GM23248 (cell line): ENCODE measurements around the gene TBL1X. TPM values are rescaled to one million over a fixed set of nuclear protein-coding genes. Genes with fewer than 3 reads are reported as not detected.
"Not testable (repeated sequence)": the region's sequence is repeated elsewhere in the genome, so short reads cannot be mapped to it uniquely, and the experiment has no call there.

Experiments
- DNase-seq: peaks from one replicate; pipeline ENCODE4 v3.0.0-alpha.2; 2015
- H2AFZ ChIP-seq: fragments of 200-600 bp; sonication (generic); 2 replicates; pipeline ENCODE4 v1.6.1; 2016; ENCODE audit warnings: antibody characterized with exemption
- H3F3A ChIP-seq: fragments of 200-600 bp; sonication (generic); 2 replicates; pipeline ENCODE4 v1.6.1; 2016; ENCODE audit warnings: mild to moderate bottlenecking, antibody characterized with exemption, mixed run types; ENCODE audit not compliant: insufficient read depth
- H3K27ac ChIP-seq: fragments of 200-600 bp; sonication (generic); 2 replicates; pipeline ENCODE4 v1.5.1; 2016; ENCODE audit warnings: mild to moderate bottlenecking
- H3K27me3 ChIP-seq: fragments of 200-600 bp; sonication (generic); replicated peaks from 2 replicates; pipeline ENCODE4 v1.6.1; 2016; ENCODE audit warnings: mild to moderate bottlenecking; ENCODE audit not compliant: insufficient read depth
- H3K36me3 ChIP-seq: fragments of 200-600 bp; sonication (generic); 2 replicates; pipeline ENCODE4 v1.6.1; 2016; ENCODE audit warnings: low read depth, mild to moderate bottlenecking
- H3K4me1 ChIP-seq: fragments of 200-600 bp; sonication (generic); 2 replicates; pipeline ENCODE4 v1.6.1; 2016; ENCODE audit warnings: mild to moderate bottlenecking; ENCODE audit not compliant: insufficient read depth
- H3K4me2 ChIP-seq: fragments of 200-600 bp; sonication (generic); one replicate; pipeline ENCODE4 v1.6.1; 2016; ENCODE audit warnings: mild to moderate bottlenecking; ENCODE audit not compliant: unreplicated experiment
- H3K4me3 ChIP-seq: fragments of 200-600 bp; sonication (generic); 2 replicates; pipeline ENCODE4 v1.5.1; 2016; ENCODE audit warnings: mild to moderate bottlenecking
- H3K79me2 ChIP-seq: fragments of 200-600 bp; sonication (generic); 2 replicates; pipeline ENCODE4 v1.6.1; 2016; ENCODE audit warnings: mild to moderate bottlenecking; ENCODE audit not compliant: insufficient read depth
- H3K9ac ChIP-seq: fragments of 200-600 bp; sonication (generic); 2 replicates; pipeline ENCODE4 v1.6.1; 2016; ENCODE audit warnings: mild to moderate bottlenecking
- H3K9me2 ChIP-seq: fragments of 200-600 bp; sonication (generic); 2 replicates; pipeline ENCODE4 v1.6.1; 2016; ENCODE audit warnings: mixed run types, mild to moderate bottlenecking, moderate library complexity; ENCODE audit not compliant: insufficient read depth
- H3K9me3 ChIP-seq: fragments of 200-600 bp; sonication (generic); one replicate; pipeline ENCODE4 v1.6.1; 2017; ENCODE audit warnings: low read depth
- H4K20me1 ChIP-seq: fragments of 200-600 bp; sonication (generic); 2 replicates; pipeline ENCODE4 v1.6.0; 2016; ENCODE audit not compliant: insufficient read depth
- EZH2 ChIP-seq: fragments of 200-600 bp; sonication (generic); IDR thresholded peaks from 2 replicates; pipeline ENCODE4 v1.6.1; 2018; ENCODE audit warnings: antibody characterized with exemption, mild to moderate bottlenecking; ENCODE audit not compliant: insufficient read depth, poor library complexity, severe bottlenecking
- EZH2phosphoT487 ChIP-seq: fragments of 200-600 bp; sonication (generic); IDR thresholded peaks from 2 replicates; pipeline ENCODE4 v1.6.1; 2018; ENCODE audit warnings: antibody characterized with exemption, moderate library complexity, mild to moderate bottlenecking, low read depth; ENCODE audit not compliant: insufficient read depth
- WGBS, 2 experiments: methylation state at CpG; one replicate each; pipeline ENCODE4 v1.1.6; 2015 to 2017; ENCODE audit warnings: low lambda C conversion rate in 2 of 2, low coverage in 1 of 2; ENCODE audit errors: missing lambda C conversion rate in 2 of 2; 5-methylcytosine and 5-hydroxymethylcytosine counted together
- in situ Hi-C: fragments of 300-500 bp; cut with MboI; formaldehyde crosslinking; loops from 2 replicates; pipeline ENCODE4 v1.15.0; 2020
- polyA plus RNA-seq: library from polyadenylated mRNA; unstranded; fragments of >200 nt; fragmentation: Nextera tagmentation; extraction: Ambion mirVana; gene quantifications from 2 replicates; pipeline ENCODE4 v1.2.1, GENCODE V29; 2016
- total RNA-seq: library from RNA; depleted of rRNA; stranded (reverse); fragments of >200 nt; shearing (Covaris generic); gene quantifications from 2 replicates; pipeline ENCODE4 v1.2.3, GENCODE V29; 2014

TBL1X gene
- total and polyA plus RNA-seq, 2 experiments from 2014 or later: 8.2 to 26.8 TPM

GRCh38 chrX:9473708-9474107 lies 8.8 kb downstream of the TBL1X start:
- Histone ChIP-seq H3K4me3 (no peak overlapping the region), H3K36me3 (no peaks in the 10 kb centered on the region), H3K4me2 (no peak overlapping the region), H3K9ac (no peak overlapping the region), H4K20me1 (no peaks in the 10 kb centered on the region), H3K27ac (no peak overlapping the region), H3F3A (no peaks in the 10 kb centered on the region), H3K9me3 (no peaks in the 10 kb centered on the region), H3K4me1 (no peaks in the 10 kb centered on the region), H3K9me2 (no peaks in the 10 kb centered on the region), H3K79me2 (peaks cover 96% of the 10 kb centered on the region), H2AFZ (no peak overlapping the region), H3K27me3 (no peaks in the 10 kb centered on the region)
- 98 to 100% methylated on average over 2 of the region's 2 CpGs for WGBS, 2 experiments
- TF ChIP-seq EZH2: no peak
- no peak for TF ChIP-seq EZH2phosphoT487
- in situ Hi-C loops: loop anchor here (25.0 kb wide), 1 partner anchor 511 kb away; no protein-coding TSS in a partner anchor
- DNase-seq: no peak

- H3K27me3 ChIP-seq, H4K20me1 ChIP-seq, H3K9me2 ChIP-seq, DNase-seq, H3K9me3 ChIP-seq, H2AFZ ChIP-seq, H3K27ac ChIP-seq, H3F3A ChIP-seq, H3K4me3 ChIP-seq, H3K4me2 ChIP-seq, H3K36me3 ChIP-seq, in situ Hi-C loops, H3K4me1 ChIP-seq, H3K9ac ChIP-seq: not testable (repeated sequence)
- 100% methylated on average over 3 to 4 of the region's 4 CpGs for WGBS, 2 experiments
- H3K79me2 ChIP-seq: peaks cover 96% of the 10 kb centered on the region
These were observed 10.6 kb downstream of the TBL1X start for GRCh38 chrX:9475417-9475816.

GRCh38 chrX:9475984-9476383 lies 11.1 kb downstream of the TBL1X start:
- Histone ChIP-seq H3K9me3 (no peaks in the 10 kb centered on the region), H3K4me2 (no peak overlapping the region), H3K36me3 (no peaks in the 10 kb centered on the region), H3K9ac (no peak overlapping the region), H3F3A (no peaks in the 10 kb centered on the region), H3K79me2 (peaks cover 91% of the 10 kb centered on the region), H3K9me2 (no peaks in the 10 kb centered on the region), H3K27ac (no peak overlapping the region), H4K20me1 (no peaks in the 10 kb centered on the region), H3K4me1 (no peaks in the 10 kb centered on the region), H3K27me3 (no peaks in the 10 kb centered on the region), H2AFZ (no peak overlapping the region), H3K4me3 (no peak overlapping the region)
- in situ Hi-C loops: no loop called here
- no peak for DNase-seq
- TF ChIP-seq EZH2: no peak
- TF ChIP-seq EZH2phosphoT487: no peak
- 100% methylated on average over 1 of the region's 1 CpG for WGBS, 2 experiments

GRCh38 chrX:9476810-9477575 lies 12.1 kb downstream of the TBL1X start:
- H3K9me2 ChIP-seq: no peaks in the 10 kb centered on the region
- DNase-seq: no peak
- no peaks in the 10 kb centered on the region for H4K20me1 ChIP-seq
- no peak overlapping the region for H2AFZ ChIP-seq
- H3K9me3 ChIP-seq: no peaks in the 10 kb centered on the region
- no peak overlapping the region for H3K4me3 ChIP-seq
- H3K79me2 ChIP-seq: peaks cover 88% of the 10 kb centered on the region
- no peak overlapping the region for H3K27ac ChIP-seq
- WGBS, 2 experiments: 93 to 100% methylated on average over 3 of the region's 3 CpGs
- no peak overlapping the region for H3K9ac ChIP-seq
- H3F3A ChIP-seq: no peaks in the 10 kb centered on the region
- no peaks in the 10 kb centered on the region for H3K36me3 ChIP-seq
- in situ Hi-C loops: no loop called here
- TF ChIP-seq EZH2phosphoT487: no peak
- TF ChIP-seq EZH2: no peak
- no peak overlapping the region for H3K4me2 ChIP-seq
- no peaks in the 10 kb centered on the region for H3K4me1 ChIP-seq
- H3K27me3 ChIP-seq: no peaks in the 10 kb centered on the region

GRCh38 chrX:9482408-9482807 lies 17.6 kb downstream of the TBL1X start:
- Histone ChIP-seq H3K27ac (no peak overlapping the region), H4K20me1 (no peaks in the 10 kb centered on the region), H3K4me2 (no peak overlapping the region), H3K9ac (no peak overlapping the region), H3K79me2 (peaks cover 58% of the 10 kb centered on the region), H3F3A (no peaks in the 10 kb centered on the region), H3K27me3 (no peaks in the 10 kb centered on the region), H2AFZ (no peak overlapping the region), H3K4me1 (0 out of 2 replicates have a peak, but pooled peaks cover 8% of the 10 kb centered on the region), H3K36me3 (no peaks in the 10 kb centered on the region), H3K9me2 (no peaks in the 10 kb centered on the region), H3K9me3 (no peaks in the 10 kb centered on the region), H3K4me3 (no peak overlapping the region)
- WGBS, 2 experiments: 65 to 81% methylated on average over 2 of the region's 2 CpGs
- in situ Hi-C loops: no loop called here
- no peak for TF ChIP-seq EZH2
- TF ChIP-seq EZH2phosphoT487: no peak
- DNase-seq: no peak
